Daoy (cell line): Measurements from ENCODE around the gene ATG4B. TPM values are rescaled to one million over a fixed set of nuclear protein-coding genes. Genes with fewer than 3 reads are reported as not detected.
"Not testable (repeated sequence)": the region's sequence is repeated elsewhere in the genome, so short reads cannot be mapped to it uniquely, and the experiment has no call there.

Source experiments
- DNase-seq: peaks from one replicate; pipeline ENCODE4 v3.0.0-alpha.2; 2015; ENCODE audit warnings: low read depth
- total RNA-seq: library from RNA; depleted of rRNA; stranded (reverse); fragments of >200 nt; shearing (Covaris generic); gene quantifications from 2 replicates; pipeline ENCODE4 v1.2.3, GENCODE V29; 2014; rRNA removed

ATG4B gene
- 72.9 and 92.6 TPM in 2 replicates for total RNA-seq

DNA sequence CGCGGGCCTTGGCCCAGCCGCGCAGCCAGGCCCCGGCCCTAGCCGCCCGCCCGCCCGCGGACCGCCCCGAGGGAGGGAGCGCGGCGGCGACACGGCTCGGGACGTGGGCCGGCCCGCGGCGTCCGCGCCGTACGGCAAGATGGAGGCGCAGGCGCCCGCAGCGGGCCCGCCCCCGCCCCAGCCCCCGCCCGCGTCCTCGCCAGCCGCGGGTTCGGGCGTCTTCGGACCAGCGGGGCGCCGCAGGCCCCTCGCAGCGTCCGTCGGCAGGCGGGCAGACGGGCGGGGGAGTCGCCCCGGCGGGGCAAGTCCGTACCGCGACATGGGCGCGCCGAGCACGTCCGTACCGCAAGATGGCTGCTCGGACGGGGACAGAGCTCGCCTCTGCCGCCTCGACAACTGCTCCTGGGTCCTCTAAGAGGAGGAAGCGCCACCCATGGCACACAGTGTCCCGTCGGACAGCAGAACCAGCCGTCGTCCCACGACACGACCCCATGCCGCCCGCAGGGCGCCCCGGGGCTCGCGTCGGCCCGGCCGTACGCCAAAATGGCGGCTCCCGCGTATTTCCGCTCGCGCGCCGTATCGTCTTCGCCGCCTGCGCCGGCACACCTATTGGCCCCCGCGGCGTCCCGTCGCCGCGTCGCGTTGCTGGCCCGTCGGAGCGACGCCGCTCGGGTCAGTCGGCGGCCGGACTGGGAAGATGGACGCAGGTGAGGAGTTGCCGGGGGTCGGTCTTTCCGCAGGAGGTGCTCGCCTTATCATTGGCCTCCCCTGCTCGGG, at the start of gene ATG4B, which contains the start of gene THAP4:
Gene ATG4B (plus strand): TSS at position 676 of the 777 bp plus-strand sequence. CDS start 22 bp downstream, at position 698.
Gene THAP4 (minus strand): TSS at position 141 of the 777 bp plus-strand sequence. CDS start 141 bp downstream, outside the sequence.
- DNase-seq = peak; percentile 87

DNA sequence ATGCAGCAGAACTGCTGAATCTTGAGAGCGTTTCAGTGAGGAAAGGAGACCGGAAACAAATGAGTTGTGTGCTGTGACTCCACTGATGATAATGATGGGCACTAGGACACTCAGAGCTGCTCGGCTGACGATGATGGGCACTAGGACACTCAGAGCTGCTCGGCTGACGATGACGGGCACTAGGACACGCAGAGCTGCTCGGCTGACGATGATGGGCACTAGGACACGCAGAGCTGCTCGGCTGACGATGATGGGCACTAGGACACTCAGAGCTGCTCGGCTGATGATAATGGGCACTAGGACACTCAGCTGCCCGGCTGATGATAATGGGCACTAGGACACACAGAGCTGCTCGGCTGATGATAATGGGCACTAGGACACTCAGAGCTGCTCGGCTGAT, 47.6 kb upstream of the ATG4B start:
- not testable (repeated sequence) for DNase-seq

DNA sequence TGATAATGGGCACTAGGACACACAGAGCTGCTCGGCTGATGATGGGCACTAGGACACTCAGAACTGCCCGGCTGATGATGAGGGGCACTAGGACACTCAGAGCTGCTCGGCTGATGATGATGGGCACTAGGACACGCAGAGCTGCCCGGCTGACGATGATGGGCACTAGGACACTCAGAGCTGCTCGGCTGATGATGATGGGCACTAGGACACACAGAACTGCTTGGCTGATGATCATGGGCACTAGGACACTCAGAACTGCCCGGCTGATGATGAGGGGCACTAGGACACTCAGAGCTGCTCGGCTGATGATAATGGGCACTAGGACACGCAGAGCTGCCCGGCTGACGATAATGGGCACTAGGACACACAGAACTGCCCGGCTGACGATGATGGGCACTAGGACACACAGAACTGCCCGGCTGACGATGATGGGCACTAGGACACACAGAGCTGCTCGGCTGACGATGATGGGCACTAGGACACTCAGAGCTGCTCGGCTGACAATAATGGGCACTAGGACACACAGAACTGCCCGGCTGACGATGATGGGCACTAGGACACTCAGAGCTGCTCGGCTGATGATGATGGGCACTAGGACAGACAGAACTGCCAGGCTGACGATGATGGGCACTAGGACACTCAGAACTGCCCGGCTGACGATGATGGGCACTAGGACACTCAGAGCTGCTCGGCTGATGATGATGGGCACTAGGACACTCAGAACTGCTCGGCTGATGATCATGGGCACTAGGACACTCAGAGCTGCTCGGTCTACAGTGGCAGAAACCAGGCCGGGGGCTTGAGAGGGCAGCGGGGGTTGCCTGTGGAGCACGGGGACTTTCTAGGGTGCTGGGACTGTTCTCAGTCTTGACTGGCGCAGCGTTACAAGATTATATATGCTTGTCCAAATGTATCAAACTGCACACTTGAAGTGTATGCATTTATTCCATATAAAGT, 46.7 kb upstream of the ATG4B start:
- not testable (repeated sequence) for DNase-seq

DNA sequence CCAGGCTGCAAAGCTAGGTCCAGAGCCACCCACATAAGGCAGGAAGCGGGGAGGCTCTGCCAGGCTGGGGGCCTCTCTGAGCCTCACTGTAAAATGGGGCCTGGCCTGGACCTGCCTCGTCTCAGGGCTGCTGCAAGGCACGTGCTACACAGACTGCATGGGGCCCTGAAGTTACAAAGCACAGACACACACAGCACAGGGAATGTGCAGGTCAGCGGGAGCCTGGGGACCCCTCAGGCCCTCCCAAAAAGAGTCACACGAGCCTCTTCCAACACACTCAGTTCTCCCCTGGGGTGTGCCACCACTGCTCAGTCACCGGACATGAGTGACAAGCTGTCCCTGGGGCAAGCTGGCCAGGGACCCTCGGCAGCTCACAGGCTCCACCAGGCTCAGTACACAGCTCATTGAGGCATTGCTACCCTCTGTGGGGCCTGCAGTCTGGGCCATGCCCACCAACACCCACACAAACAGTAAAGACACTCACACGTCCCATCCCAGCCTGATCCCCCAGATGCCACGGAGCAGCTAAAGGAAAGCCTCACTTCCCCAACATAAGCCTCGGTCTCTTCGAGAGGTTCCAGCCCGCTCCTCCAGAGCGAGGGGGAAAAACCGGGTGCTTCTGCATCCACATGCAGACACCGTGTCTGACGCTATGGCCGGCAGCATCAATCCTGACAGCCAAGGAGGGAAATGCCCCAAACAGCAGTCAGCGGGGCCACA, 45.2 kb upstream of the ATG4B start:
- DNase-seq = no peak

DNA sequence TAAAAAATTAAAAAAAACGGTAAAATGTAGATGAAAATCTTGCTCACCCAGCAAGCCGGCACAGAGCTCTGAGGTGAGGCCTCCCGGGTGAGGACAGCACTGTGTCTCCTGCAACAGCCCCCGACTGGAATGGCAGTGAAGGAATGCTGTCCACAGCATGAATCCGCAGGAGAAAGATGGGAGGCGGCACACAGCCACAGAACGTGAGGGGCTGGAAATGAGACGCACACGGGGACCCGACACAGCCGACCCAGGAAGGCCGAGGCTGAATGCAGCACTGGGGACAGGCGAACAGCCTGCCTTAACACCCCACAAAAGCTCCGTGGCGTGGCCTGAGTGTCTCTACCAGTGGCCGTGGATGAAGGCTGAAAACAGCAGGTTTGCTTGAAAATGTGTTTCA, 44.2 kb upstream of the ATG4B start:
- no peak for DNase-seq

DNA sequence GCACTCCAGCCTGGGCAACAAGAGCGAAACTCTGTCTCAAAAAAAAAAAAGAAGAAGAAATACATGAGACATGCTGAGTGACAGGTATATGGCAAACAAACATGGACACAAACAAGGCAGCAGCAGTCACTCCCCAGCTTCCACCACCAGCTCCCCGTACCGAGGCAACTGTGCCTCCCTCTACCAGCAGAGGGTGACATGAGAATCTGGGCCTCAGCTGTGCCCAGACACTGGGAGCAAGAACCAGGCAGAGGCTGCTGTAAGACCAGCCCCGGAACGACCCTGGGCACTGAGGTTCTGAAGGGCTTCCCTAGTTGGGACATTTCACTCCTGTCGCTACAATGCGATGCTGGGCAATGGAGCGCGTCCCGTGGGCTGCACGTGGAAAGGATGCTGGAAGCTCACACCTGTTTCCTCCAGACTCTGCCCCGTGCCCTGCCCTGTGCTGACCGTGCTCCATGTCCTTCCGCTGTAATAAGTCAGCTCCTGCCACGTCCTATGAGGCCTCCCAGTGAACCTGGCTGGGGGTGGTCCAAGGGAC, 41.8 kb upstream of the ATG4B start:
- DNase-seq = no peak

DNA sequence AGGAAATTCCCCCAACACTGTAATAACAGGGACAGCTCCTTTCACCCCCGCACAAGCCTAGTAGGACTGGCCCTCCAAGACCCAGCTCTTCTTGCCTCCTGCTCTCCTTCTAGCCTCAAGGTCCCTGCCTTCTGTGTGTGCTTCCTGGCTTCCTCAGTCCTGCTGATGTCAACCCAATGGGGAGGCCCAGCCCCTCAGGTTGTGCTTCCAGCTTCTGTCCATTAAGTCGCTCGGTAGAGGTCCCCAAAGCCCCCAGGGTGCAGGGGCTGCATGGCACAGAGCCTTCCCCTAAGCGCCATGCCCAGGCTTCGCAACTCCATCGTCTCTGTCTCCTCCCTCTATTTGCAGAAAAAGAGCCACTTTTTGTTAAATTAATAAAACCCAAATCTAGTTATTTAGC, 39.9 kb upstream of the ATG4B start:
- DNase-seq = no peak

DNA sequence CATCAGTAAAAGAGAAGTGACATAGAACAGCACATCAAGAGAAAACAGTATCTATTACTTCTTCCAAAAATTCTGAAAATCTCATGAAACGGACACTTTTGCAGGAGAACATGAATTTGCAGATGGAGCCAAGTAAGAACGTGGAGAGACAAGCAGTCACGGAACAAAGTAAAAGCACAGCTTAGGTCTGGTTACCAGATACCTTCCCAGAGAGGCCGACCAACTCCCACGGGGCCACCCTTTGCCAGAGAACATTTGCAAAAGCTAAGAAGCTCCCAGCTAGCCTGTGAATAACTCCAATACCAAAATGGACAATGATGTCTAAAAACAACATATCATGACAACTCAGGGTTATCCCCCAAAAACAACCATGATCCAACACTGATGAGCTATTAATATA, 39.4 kb upstream of the ATG4B start:
- no peak for DNase-seq

DNA sequence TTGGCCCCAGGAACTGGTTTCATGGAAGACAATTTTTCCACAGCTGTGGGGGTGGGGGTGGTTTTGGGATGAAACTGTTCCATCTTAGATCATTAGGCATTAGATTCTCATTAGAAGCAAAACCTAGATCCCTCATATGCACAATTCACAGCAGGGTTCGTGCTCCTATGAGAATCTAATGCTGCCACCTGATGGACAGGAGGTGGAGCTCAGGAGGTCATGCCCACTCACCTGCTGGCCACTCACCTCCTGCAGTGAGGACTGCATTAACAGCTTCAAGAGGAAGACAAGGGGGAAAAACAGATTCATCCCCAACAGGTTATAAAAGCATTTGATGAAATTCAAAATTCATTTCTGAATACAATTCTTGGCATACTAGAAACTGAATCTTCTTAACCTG, 39.0 kb upstream of the ATG4B start:
- no peak for DNase-seq

DNA sequence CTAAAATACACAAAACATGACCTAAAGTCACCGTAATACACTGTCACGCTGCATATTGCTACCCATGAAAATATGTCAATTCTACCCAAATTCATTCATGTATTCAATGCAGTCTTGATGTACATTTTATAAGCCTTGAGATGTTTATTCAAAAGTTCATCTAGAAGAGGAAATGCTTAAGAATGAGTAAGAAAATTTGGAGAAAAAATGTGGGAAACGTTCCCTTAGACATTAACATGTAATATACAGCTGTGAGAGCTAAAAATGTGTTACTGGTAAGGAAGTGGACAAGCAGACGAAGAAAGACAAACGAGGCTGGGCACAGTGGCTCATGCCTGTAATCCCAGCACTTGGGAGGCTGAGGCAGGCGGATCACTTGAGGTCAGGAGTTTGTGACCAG, 37.9 kb upstream of the ATG4B start:
- DNase-seq = no peak

DNA sequence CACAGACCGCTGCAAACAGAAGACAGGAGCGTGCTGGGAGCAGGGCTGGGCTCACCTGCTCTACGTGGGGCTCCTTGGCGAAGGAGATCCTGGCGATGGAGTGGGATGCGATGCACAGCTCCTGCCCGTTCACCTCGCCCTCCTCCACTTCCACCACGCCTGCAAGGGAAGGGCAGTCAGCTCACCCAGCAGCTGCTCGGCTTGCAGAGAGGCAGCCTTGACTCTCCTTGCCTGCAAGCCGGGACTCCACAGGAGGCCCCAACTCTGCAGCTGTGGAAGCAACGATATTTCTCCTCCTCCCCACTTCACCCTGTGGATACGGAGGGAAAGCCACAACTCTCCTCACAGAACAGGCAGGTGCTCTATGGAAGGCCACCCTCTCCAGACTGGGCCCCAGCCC, 35.7 kb upstream of the ATG4B start:
- no peak for DNase-seq

DNA sequence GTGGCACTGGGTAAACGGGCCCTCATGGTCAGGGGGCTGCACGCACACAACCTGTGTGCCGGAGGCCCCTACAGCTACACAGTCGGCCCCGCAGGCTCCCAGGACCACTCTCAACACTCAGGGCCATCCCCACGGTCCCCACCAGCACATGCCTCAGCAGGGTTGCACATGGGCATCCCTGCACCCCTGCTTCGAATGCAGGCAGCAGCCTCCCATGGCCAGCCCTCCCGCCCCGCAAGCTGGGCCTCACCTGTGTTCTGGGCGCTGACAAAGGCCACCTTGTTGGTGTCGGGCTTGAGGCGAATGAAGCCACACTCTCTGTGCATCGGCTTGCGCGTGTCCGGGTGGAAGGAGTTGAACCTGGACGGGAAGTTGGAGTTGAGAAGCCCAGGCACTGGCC, 34.8 kb upstream of the ATG4B start:
- no peak for DNase-seq

DNA sequence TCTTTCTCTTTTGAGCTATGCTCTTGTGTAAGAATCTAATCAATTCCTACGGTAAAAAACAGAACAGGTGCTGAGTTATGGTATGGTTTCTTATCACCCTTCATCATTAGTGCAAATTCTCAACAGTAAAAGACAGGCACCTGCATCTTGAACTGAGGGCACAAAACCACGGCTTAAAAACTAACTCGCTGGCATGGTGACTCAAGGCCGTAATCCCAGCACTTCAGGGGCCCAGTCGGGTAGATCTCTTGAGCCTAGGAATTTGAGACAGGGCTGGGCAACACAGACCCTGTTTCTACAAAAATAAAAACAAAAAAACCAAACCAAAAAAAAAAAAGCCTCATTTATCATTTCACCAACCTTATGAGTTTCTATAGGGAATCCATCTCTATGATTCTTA, 33.8 kb upstream of the ATG4B start:
- DNase-seq = no peak

DNA sequence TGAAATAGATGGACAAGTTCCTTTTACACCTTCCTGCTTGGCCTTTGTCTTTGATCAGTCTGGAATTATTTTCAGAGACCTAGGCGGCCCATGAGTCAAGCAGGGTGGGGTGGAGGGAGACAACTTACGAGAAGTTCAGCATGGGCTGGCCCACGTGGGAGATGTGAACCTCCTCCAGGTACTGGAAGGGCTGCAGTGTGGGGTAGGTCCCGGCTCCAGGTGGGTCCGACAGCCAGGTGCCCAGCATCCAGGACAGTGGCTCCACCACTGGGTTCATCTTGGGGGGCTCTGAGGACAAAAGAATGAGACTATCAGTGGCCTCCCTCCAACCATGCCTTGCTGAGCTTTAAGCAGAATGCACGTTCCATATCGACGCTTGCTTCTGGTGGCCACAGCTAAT, 31.3 kb upstream of the ATG4B start:
- no peak for DNase-seq

DNA sequence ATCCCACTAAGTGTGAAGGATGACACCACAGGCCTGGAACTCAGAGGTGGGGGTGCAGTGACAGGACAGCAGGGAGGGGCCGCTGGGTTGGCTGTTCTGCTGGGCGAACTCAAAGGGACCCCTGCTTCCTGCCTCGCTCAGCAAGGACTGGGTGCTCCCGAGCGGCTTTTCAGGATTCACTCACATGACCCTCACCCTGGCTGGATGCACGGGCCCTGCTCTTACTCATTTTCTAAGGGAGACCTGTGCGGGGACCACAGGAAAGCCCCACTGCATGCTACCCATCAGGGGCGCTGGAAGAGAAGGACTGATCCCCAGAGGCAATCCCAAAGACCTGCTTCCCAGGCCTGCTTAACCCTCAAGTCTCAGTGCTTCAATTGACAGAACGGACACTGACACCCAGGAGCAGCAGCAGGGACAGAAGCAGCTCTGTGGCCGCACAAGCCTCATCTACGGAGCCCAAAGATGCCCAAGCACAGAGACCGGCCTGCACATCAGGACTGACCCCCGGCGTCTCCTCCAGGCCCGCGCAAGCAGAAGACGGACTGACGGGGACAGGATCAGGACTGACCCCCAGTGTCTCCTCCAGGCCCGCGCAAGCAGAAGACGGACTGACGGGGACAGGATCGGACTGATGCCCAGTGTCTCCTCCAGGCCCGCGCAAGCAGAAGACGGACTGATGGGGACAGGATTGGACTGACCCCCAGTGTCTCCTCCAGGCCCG, 30.2 kb upstream of the ATG4B start:
- no peak for DNase-seq

DNA sequence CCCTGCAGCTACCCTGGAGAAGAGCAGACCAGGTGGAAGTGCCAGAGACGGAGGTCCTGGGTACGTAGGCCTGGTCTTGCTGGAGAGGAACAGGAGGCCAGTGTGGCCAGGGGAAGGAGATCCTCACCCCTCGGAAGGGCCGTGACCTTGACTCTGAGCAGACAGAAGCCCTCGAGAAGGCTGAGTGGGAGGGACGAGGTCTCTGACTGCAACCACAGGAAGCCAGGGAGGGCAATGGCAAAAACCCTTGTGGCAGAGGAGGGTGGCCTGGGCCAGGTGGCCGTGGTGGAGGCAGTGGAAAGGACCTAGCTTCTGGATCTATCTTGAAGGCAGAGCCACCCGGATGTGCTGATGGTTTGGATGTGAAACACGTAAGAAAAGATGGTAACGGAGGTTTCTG, 28.6 kb upstream of the ATG4B start:
- no peak for DNase-seq

DNA sequence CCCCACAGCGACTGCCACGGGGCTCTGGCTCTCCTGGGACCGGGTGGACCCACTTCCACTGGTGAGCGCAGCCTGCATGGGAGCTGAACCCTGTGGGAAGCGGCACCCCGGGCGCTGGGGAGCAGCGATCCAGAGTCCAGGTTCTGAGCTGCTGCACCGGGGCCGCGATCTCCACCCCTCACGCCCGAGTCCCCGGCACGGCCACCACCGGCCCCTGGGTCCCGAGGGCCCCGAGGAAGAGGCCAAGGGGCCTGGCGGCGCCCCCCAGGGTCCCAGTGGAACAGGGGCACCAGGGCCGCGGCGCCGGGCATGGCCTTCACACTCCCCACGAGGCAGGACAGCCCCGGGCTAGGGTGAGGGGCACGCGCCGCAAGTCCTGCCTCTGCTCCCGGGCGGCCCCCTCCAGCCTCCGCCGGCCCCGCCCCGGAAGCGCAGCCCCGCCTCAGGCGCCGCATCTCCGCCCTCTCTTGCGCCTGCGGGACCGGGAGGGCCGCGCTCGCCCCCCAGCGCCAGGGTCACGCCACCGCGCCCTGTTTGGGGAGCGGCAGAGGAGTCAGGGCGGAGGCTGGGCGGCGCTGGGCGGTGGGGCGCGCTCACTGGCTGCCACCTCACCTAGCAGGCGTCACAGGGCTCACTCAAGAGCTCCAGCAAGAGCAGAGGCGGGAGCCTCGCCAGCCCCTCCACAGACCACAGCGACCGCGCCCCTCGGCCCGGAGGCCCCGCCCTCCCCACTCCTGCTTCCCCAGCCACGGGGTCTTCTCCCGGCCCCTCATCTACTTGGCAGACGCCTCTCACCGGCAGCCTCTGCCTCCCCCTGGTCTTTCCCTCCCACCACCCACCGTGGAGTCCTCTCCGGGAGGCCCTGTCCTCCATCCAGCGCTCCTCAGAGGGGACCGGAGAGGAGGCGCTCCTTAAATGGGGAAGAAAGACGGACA, 27.4 kb upstream of the ATG4B start:
- peak; percentile 94 for DNase-seq

DNA sequence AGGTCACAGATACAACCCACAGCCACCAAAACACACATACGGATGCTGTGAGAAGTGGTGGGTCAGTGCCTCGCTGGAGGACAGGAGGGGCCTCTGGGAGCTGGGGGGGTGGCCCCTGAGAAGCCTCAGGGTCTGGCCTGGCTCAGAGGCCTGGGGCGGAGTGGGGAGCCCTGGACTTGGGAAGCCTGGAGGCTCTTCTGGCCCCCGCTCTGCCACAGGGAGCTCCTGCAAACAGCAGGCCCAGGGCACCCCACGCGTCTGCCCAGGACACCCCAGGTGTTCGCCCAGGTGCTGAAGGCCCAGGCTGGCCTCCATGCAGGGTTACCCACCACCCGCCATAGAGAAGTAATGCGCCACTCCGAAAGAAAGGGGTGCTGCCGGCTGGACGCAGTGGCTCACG, 26.4 kb upstream of the ATG4B start:
- no peak for DNase-seq

DNA sequence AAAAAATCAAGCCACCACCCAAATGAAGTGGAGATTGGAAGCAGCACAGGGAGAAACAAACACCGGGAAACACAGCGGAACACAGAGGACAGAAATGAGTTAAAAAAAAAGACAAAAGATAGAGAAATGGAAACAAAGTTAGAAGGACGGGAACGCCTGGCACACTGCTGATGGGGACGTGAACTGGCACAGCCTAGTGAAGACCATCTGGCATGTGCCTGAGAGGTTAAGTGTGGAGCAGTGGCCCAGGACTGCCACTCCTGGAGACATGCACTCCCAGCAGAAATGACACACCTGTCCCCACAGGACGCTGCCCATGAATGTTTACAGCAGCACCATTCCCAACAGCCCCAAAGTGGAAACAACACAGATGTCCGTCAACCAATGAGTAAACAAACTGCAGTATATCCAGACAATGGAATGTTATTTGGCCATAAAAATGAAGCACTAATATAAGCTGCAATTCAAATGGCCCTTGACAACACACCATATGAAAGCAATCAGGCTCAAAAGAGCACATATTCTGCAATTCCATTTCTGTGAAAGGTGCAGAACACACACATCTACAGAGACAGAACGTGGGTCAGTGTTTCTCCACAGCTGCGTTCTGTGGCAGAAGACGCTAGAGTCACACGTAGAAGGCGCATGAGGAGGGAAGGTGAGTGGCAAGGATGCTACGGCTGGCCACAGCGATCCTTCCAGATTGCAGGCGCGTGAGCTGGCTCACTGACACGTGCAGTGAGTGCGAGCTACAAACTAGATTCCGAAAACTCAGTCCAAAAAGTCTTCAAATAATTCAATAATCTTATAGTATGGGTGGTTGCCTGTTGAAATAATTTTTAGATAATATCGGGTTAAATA, 25.1 kb upstream of the ATG4B start:
- DNase-seq = no peak
